Esophagus squamous epithelium (tissue), 4 donors: ENCODE data around the gene SLC17A5.

ENCODE experiments used
- CTCF ChIP-seq, 6 experiments: fragments of 450-650 bp in 4 of 6; fragments of 200-600 bp in 2 of 6; sonication (generic) in 2 of 6; IDR thresholded peaks; one replicate each; pipeline ENCODE4 v1.5.1; 2016 to 2019; ENCODE audit warnings: antibody characterized with exemption in 6 of 6, mild to moderate bottlenecking in 4 of 6, moderate library complexity in 4 of 6
- POLR2A ChIP-seq, 4 donors: fragments of 450-650 bp; IDR thresholded peaks; one replicate each; pipeline ENCODE4 v1.6.1; 2017; ENCODE audit warnings: antibody characterized with exemption in 4 of 4, mild to moderate bottlenecking in 4 of 4, moderate library complexity in 3 of 4

GRCh38 chr6:73640179-73640750 lies 13.5 kb downstream of the SLC17A5 start:
- TF ChIP-seq CTCF (IDR thresholded peaks at IDR 0.05) (no peak), POLR2A (IDR thresholded peaks at IDR 0.05) (no peak)
